NCI-H1436 (cell line): Measurements from ENCODE around the gene RRM1.
"Not testable (repeated sequence)": the region's sequence is repeated elsewhere in the genome, so short reads cannot be mapped to it uniquely, and the experiment has no call there.

ENCODE experiments used
- DNase-seq: peaks from one replicate; lab custom pipeline; 2025; lab: John Stamatoyannopoulos, UW

Gene RRM1

DNA sequence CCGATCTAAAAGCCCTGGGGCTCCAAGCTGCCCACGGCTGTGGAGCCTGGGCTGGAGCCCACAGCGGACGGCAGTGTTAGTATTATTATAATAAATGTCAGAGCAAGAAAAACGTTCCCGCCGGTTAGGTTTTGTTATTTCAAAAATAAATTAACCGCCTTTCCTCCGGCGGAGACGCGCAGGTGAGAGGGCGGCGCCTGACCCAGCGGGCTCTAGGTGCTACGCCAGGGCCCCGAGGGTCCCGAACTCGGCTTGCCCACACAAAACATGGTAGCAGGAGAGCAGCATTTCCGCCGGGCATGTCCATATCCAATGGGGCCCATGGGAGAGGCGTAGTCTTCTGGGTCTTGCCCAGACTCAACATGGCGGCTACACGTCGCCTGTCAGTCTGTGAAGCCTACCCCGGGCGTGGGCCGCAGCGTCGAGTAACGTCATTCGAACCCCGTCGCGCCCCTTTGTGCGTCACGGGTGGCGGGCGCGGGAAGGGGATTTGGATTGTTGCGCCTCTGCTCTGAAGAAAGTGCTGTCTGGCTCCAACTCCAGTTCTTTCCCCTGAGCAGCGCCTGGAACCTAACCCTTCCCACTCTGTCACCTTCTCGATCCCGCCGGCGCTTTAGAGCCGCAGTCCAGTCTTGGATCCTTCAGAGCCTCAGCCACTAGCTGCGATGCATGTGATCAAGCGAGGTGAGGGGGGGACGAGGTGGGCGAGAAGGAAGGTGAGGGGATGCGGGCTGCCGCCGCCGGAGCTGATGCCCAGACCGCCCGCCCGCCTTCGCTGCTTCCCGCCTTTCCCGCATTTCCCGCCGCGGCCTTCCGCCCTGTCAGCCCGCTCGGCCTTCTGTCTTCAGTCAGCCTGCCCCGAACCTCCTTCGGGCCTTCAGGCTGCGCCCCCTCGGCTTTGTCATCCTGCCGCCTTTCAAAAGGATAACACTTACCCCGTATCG, at the start of gene RRM1:
Gene RRM1 (plus strand): TSS at position 452 of the 944 bp plus-strand sequence. CDS start 214 bp downstream, at position 666.
- DNase-seq = peak; percentile 96

GRCh38 chr11:4044976-4045646, 49.5 kb upstream of the RRM1 start:
- no peak for DNase-seq

DNA sequence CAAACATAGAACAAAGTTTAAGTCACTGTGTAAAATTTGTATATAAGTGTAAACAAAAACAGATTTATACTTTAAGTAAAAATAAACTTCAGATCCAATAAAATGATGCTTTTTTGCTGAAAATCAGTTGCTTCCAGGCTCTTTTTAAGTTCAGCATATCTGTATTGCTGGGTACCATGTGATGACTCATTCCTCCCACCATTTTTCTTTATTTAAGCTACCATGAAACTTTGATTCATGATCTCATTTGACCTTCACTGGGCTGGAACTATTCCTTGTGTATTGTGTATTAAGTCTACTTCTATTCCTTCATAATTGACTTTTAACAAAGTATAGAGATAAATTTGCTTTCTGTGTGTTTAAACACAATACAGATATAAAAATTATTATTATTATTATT, 46.3 kb upstream of the RRM1 start:
- no peak for DNase-seq

- no peak for DNase-seq
Measured at GRCh38 chr11:4049006-4049405, 45.6 kb upstream of the RRM1 start.

DNA sequence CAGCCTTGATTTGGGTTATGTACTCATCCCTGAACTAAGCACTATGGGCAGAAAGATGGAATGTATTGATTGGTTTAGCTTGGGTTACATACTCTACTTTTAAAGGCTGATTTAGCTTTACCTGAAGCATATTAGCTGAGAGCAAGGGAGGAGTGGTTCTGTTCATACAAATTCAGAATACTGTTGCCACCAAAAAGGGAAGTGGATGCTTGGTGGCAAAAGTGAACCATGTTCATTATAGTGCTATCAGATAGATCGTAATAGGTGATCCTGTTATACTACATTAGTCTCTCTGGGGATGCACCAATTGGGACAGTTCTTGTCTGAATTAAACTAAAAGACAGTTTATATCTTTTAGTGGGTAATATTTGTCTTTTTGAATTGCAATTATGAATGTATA, 44.5 kb upstream of the RRM1 start:
- DNase-seq = no peak

DNA sequence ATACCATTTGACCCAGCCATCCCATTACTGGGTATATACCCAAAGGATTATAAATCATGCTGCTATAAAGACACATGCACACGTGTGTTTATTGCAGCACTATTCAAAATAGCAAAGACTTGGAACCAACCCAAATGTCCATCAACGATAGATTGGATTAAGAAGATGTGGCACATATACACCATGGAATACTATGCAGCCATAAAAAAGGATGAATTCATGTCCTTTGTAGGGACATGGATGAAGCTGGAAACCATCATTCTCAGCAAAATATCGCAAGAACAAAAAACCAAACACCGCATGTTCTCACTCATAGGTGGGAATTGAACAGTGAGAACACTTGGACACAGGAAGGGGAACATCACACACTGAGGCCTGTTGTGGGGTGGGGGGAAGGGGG, 41.4 kb upstream of the RRM1 start:
- not testable (repeated sequence) for DNase-seq

GRCh38 chr11:4054643-4055042, 40.0 kb upstream of the RRM1 start:
- DNase-seq = no peak

- no peak for DNase-seq
Measured at GRCh38 chr11:4059424-4059823, 35.2 kb upstream of the RRM1 start.

DNA sequence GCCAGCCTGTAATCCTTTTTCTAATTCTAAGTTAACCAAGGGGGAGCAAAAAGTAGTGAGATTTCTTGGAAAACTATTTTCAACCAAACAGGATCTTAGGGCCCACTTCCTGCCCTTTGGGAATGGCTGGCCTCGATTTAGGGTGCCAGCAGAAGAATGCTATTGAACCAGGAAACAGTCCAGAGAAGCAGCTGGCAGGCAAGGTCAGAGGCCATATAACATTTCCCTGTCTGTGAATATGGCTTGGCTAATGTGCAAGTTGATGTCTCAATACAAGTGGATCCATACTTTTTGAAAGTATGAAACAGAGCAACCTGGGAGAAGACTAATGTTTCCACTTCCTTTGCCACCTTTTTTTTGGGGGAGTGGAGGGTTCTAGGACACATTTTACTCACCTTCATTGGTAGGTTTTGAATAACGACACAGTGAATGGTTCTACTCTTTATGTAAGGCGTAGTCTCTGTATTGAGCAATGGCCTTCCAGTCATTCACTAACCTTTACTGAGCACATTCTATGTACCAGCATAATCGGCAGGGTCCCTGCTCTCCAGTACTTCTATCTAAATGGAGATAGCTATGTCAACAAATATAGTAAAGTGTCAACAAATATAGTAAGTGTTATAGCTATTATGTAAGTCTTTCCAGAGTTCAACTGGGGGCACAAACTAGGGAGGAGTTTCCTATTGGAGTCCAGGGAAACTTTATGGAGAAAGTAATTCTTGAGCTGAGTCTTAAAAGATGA, 34.2 kb upstream of the RRM1 start:
- DNase-seq = no peak

GRCh38 chr11:4061700-4062099, 32.9 kb upstream of the RRM1 start:
- DNase-seq = no peak

DNA sequence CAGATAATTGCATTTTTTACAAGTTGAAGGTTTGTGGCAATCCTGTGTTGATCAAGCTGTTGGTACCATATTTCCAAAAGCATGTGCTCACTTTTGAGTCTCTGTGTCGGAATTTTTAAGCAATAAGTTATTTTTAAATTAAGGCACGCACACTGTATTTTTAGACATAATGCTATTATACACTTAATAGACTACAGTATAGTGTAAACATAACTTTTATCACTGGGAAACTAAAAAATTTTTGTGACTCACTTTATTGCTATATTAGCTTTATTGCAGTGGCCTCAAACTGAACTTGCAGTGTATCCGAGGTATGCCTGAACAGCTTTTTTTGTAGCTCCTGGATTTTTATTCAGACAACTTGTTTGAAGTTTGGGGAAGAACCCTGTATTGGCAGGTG, 31.3 kb upstream of the RRM1 start:
- no peak for DNase-seq

GRCh38 chr11:4064278-4064955, 30.2 kb upstream of the RRM1 start:
- DNase-seq = no peak

DNA sequence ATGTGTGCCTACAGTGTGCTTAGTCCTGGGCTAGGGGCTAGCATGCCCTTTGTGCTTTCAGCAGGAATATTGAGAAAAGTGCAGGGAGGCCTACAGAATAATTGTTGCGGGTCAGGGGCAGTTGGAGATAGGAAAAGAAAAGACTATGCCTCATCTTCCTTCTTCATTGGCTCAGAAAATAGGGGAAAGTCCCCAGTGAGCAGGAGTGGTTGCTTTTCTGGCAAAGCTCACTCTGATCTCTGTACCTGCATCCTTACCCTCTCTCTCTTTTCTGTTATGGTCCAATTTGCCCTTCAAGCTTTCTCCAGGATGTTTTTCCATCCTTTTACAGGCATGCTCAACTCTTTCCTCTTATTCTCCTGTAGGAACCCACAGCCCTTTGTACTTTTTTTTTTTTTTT, 29.5 kb upstream of the RRM1 start:
- no peak for DNase-seq

DNA sequence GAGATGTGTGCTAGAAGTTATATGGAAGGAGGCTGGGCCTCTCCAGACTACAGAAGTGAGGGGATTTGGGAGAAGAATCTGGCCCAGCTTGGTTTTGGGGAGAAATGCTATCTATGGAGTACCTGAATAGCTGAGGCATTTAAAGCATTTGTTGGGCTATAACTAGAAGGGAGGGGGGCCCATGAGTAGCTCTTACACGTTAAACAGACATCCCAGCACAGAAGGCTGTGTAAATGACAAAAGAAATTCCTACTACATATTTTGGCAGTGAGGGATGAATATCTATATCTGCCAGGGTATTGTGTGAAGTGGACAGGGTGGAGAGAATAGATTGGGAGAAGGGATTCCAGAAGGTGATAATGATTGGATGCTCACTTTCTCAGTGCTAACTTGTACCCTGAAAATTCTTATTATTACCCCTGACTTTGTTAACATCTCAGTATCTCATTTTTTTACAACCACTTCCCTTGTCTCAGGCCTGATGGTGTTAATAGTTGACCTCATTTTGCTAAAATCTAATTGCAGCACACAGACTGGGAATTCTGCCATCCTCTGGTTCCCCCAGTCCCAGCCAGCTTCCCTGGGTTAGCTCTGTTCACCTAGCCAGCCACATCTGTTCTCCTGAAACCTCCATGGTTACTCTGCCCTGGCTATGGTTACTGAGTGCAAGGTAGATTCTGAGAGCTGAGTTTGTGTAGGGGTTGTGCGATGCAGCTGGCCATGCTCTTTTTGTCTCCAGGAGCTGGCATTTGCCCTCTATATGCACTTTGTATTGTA, 28.8 kb upstream of the RRM1 start:
- no peak for DNase-seq

GRCh38 chr11:4066910-4067309, 27.7 kb upstream of the RRM1 start:
- no peak for DNase-seq

DNA sequence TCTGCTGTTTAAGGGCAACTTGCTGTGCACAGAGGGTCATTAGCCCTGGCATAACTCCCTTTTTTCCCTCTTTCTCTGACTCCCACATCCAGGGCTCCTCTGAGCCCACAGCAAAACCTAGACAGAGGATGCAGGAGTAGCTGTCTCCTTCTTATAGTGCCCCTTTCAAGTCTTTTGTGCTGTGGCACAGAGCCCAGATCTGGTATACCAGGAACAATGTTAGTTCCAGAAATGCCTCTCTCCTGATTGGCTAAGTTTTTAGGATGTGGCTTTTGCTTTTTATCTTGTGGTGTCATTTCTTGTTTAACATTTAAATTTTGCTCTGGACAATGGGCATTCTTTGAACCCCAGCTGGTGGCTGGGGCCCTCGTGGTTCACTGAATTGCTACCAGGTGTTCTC, 25.6 kb upstream of the RRM1 start:
- DNase-seq = no peak

DNA sequence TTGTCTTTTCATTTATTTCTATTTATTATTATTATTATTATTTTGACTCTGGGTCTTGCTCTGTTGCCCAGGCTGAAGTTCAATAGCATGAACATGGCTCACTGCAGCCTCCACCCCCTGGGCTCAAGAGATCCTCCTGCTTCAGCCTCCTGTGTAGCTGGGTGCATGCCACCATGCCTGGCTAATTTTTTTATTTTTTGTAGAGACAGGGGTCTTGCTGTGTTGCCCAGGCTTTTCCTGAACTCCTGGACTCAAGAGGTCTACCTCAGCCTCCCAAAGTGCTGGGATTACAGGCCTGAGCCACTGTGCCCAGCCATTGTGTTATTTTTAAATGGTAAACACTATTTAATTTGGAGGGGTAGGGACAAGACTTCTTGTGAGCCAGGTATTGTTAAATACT, 23.3 kb upstream of the RRM1 start:
- no peak for DNase-seq

DNA sequence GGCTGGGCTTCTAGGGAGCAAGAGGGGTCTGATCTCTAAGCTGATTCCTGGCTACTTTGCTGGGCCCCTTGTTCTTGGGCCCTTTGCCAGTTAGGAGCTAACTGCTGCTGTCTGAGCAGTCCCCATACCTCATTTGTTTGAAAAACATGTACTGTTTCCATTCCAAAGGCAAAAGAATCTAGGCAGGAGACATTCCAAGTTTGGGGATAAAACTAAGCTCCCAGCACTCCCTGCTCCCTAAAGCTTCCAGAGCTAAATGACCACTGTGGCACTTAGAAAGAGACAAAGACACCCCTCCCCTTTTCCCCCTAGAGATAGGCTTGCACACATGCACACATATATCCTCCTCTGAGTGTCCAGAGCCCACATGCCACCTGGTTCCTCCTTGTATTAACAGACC, 22.7 kb upstream of the RRM1 start:
- DNase-seq = no peak

DNA sequence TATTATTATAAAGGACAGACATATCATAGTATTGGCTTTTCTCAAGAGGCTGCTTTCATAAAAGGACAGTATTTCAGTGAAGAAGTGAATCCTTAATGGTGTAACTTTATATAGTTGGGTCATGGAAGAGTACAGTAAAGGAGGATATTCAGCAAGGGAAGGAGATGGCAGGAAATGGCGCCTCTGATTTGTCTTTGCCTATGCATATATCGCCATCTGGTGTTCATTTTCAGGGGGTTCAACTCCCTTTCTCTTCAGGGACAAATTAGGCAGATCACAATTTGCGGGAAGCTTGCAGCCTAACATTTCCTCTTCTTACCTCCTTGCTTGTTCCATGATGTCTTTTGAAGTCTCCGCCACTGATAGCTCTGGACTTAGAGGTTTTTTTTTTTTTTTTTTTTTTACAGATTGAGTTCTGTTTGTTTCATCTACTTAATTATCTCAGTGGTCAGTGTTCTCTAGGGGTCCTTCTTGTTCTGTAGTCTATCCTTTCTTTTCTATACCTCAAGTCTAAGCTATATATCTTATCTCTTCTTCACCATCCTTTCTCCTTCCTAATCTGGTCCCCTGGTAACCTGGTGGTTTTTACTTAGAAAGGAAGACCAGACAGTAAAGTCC, 21.8 kb upstream of the RRM1 start:
- peak; percentile 81 for DNase-seq

DNA sequence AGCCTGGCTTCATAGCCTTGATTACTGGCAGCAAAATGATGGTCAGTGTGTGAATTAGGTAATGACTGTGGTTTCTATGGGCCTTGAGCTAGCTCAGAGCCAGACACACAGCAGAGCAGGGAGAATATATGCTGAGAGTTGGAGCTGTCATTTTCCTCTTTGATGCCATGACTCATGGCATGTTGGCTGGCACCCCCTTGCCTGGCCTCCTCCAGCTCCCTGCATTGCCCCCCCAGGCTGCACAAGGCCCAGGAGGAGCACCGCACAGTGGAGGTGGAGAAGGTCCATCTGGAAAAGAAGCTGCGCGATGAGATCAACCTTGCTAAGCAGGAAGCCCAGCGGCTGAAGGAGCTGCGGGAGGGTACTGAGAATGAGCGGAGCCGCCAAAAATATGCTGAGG, 20.3 kb upstream of the RRM1 start:
- no peak for DNase-seq

DNA sequence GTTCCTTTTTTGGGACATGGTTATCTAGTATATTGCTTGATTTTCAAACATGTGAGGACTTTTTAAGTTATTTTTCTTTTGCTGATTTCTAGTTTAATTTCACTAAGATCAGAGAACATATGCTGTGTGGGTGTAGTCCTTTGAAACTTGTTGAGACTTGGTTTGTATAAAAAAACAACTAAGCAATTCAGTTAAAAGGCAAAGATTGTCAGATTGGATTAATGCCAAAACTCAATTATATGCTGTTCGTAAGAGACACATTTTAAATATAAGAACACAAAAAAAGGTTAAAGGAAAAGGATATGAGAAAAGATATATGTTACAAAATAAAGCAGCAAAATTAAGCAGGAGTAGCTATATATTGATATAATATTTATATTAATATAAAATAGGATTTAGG, 17.8 kb upstream of the RRM1 start:
- DNase-seq = no peak
